B cell (primary cell): ENCODE measurements around the gene SSPN. TPM values are rescaled to one million over a fixed set of nuclear protein-coding genes. Genes with fewer than 3 reads are reported as not detected.

Experiments
- ATAC-seq: fragments of 200-7000 bp; cut with Tn5 transposase; one replicate; pipeline ENCODE4 v1.10.0; 2021; ENCODE audit warnings: low read depth, mild to moderate bottlenecking, moderate number of reproducible peaks, moderate library complexity
- CTCF ChIA-PET: fragments of 350-600 bp; sonication (Branson Sonifier 250); formaldehyde crosslinking; loops from one replicate; lab custom pipeline; 2021; ENCODE audit warnings: antibody characterized with exemption, inconsistent platforms; lab: Charles Lee
- POLR2A ChIA-PET: fragments of 350-600 bp; sonication (Branson Sonifier 250); formaldehyde crosslinking; loops from one replicate; lab custom pipeline; 2021; ENCODE audit warnings: antibody characterized with exemption; lab: Charles Lee
- DNase-seq: peaks from one replicate; pipeline ENCODE4 v3.0.0; 2013
- H2AFZ ChIP-seq: 2 replicates; pipeline ENCODE4 v1.6.1; 2012; ENCODE audit warnings: mild to moderate bottlenecking, low read depth, low read length; ENCODE audit not compliant: insufficient read depth, poor library complexity, severe bottlenecking
- H3K27ac ChIP-seq, 2 donors: 1 replicate in 1 of 2; 2 replicates in 1 of 2; pipeline ENCODE4 v1.5.1; 2012 to 2013; ENCODE audit warnings: low read length in 2 of 2, mild to moderate bottlenecking in 2 of 2, moderate library complexity in 1 of 2
- H3K27me3 ChIP-seq, 4 experiments: fragments of 200-600 bp in 1 of 4; sonication (generic) in 1 of 4; replicated peaks in 1 of 4; 1 replicate in 2 of 4; 2 replicates in 2 of 4; pipeline versions ENCODE4 v1.6.1 to v1.7.0; 2013 to 2016; ENCODE audit warnings: low read length in 3 of 4, mild to moderate bottlenecking in 2 of 4, mixed read lengths in 1 of 4, moderate library complexity in 1 of 4; ENCODE audit not compliant: insufficient read depth in 4 of 4, control insufficient read depth in 3 of 4; ENCODE audit errors: control extremely low read depth in 1 of 4
- H3K36me3 ChIP-seq, 2 experiments: replicated peaks in 1 of 2; 1 replicate in 1 of 2; 2 replicates in 1 of 2; pipeline versions ENCODE4 v1.6.1 to v1.7.1; 2013; ENCODE audit warnings: low read length in 1 of 2; ENCODE audit not compliant: insufficient read depth in 2 of 2, control insufficient read depth in 1 of 2; ENCODE audit errors: control extremely low read depth in 1 of 2, extremely low read depth in 1 of 2
- H3K4me1 ChIP-seq, 2 donors: fragments of 200-600 bp in 1 of 2; sonication (generic) in 1 of 2; 1 replicate in 1 of 2; 2 replicates in 1 of 2; pipeline versions ENCODE4 v1.5.1 to v1.6.1; 2013 to 2017; ENCODE audit warnings: low read length in 2 of 2; ENCODE audit not compliant: control insufficient read depth in 2 of 2, insufficient read depth in 2 of 2
- H3K4me2 ChIP-seq: replicated peaks from 2 replicates; pipeline ENCODE3; 2012; ENCODE audit warnings: mild to moderate bottlenecking, low read depth, low read length; ENCODE audit not compliant: poor library complexity, severe bottlenecking
- H3K4me3 ChIP-seq, 5 experiments: fragments of 200-600 bp in 1 of 5; sonication (generic) in 1 of 5; 1 replicate in 3 of 5; 2 replicates in 2 of 5; pipeline versions ENCODE4 v1.5.1 to v1.7.0; 2011 to 2016; ENCODE audit warnings: low read length in 4 of 5, mild to moderate bottlenecking in 4 of 5, low read depth in 2 of 5, control low read depth in 1 of 5, moderate library complexity in 1 of 5; ENCODE audit not compliant: insufficient read depth in 1 of 5; ENCODE audit errors: control extremely low read depth in 1 of 5, extremely low read depth in 1 of 5
- H3K79me2 ChIP-seq: fragments of 200-600 bp; sonication (generic); one replicate; pipeline ENCODE4 v1.6.0; 2016; ENCODE audit warnings: low read length; ENCODE audit not compliant: control insufficient read depth, insufficient read depth
- H3K9ac ChIP-seq: fragments of 200-600 bp; sonication (generic); 2 replicates; pipeline ENCODE4 v1.6.1; 2017; ENCODE audit warnings: mild to moderate bottlenecking, low read length, moderate library complexity
- H3K9me3 ChIP-seq, 3 donors: one replicate each; pipeline versions ENCODE4 v1.6.1 to v1.7.1; 2013; ENCODE audit warnings: low read length in 2 of 3; ENCODE audit not compliant: control insufficient read depth in 2 of 3, insufficient read depth in 1 of 3; ENCODE audit errors: control extremely low read depth in 1 of 3
- H4K20me1 ChIP-seq: 2 replicates; pipeline ENCODE4 v1.6.0; 2012; ENCODE audit warnings: mild to moderate bottlenecking, low read length; ENCODE audit not compliant: insufficient read depth, control insufficient read depth, poor library complexity, severe bottlenecking
- H3K27ac Mint-ChIP-seq: one replicate; pipeline ENCODE4 v1.8.0; 2021; ENCODE audit warnings: mixed read lengths
- H3K27me3 Mint-ChIP-seq: one replicate; pipeline ENCODE4 v1.8.0; 2021; ENCODE audit warnings: mixed read lengths
- H3K4me1 Mint-ChIP-seq: one replicate; pipeline ENCODE4 v1.8.0; 2021; ENCODE audit warnings: mixed read lengths
- H3K4me3 Mint-ChIP-seq: one replicate; pipeline ENCODE4 v1.8.0; 2021; ENCODE audit warnings: mixed read lengths
- H3K9me3 Mint-ChIP-seq: one replicate; pipeline ENCODE4 v1.8.0; 2022; ENCODE audit warnings: mixed read lengths; ENCODE audit not compliant: insufficient read depth
- EZH2 ChIP-seq: IDR thresholded peaks from 2 replicates; pipeline ENCODE4 v1.6.1; 2012; ENCODE audit warnings: borderline replicate concordance, low read depth, mild to moderate bottlenecking, moderate library complexity, low read length; ENCODE audit not compliant: insufficient read depth, poor library complexity, severe bottlenecking
- WGBS: methylation state at CpG from one replicate; pipeline ENCODE4 v1.1.5; 2013; ENCODE audit warnings: missing lambda C conversion rate; ENCODE audit not compliant: insufficient coverage; 5-methylcytosine and 5-hydroxymethylcytosine counted together
- intact Hi-C: fragments of 100-400 bp; cut with micrococcal nuclease; formaldehyde crosslinking; loops from one replicate; pipeline ENCODE4 v1.10.0; 2022
- polyA plus RNA-seq: library from polyadenylated mRNA; depleted of rRNA; stranded (reverse); fragments of >200 nt; gene quantifications from 2 replicates; pipeline ENCODE4 v1.2.3, GENCODE V29; 2012
- total RNA-seq, 2 donors: library from RNA; stranded (reverse); fragments of 120-200 nt in 1 of 2; gene quantifications; 1 replicate in 1 of 2; 2 replicates in 1 of 2; pipeline versions ENCODE4 v1.2.3 to v1.2.4, GENCODE V29; 2013 to 2022
- TF ChIP-seq, protein P1 (sequence below): fragments of 200-600 bp; IDR thresholded peaks from one replicate; pipeline ENCODE4 v1.8.0; 2022; ENCODE audit warnings: antibody characterized with exemption, mild to moderate bottlenecking

Gene SSPN
- total and polyA plus RNA-seq, 2 donors (not counting 1 experiment from before 2014, with no cell fraction given): 18.3 to 19.6 TPM

DNA sequence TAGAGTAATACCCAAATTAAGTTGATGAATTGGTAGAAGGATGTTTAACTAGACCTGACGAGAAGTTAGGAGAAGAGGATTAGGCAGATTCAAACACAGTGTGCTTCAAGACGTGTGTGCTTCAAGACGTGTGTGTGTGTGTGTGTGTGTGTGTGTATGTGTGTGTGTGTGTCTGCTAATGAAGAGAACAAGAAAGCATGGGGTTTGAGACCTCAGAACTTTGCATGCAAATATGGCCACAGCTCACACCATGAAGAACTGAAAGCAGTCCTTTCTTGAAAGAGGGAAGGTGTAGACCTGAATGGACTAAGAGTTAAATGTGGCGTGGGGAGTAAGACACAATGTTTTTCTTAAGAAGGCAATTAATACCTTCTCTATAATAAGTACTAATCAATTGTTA lies 32.5 kb upstream of the SSPN start:
- no peaks in the 10 kb centered on the region for H3K9me3 Mint-ChIP-seq
- H3K27ac Mint-ChIP-seq: peak overlapping the region; percentile 80
- CTCF ChIA-PET: interaction anchor here (0.7 to 3.8 kb wide), 4 partner anchors 40 to 271 kb away, joined by 3 to 12 read pairs (median 5); no protein-coding TSS in a partner anchor
- peak overlapping the region; percentile 11 for H2AFZ ChIP-seq
- H3K27ac ChIP-seq: peak overlapping the region in 1 of 2 donors; percentile 20
- DNase-seq (peak; percentile 60), ATAC-seq (peak; percentile 75)
- POLR2A ChIA-PET: interaction anchor here (0.6 to 1.7 kb wide), 5 partner anchors 14 to 342 kb away, joined by 3 to 7 read pairs (median 4); partner anchors contain the start of genes BHLHE41 and SSPN
- no peaks in the 10 kb centered on the region for H3K27me3 Mint-ChIP-seq
- H3K4me3 Mint-ChIP-seq: peak overlapping the region; percentile 51
- H3K27me3 ChIP-seq: no peaks in the 10 kb centered on the region
- H3K9me3 ChIP-seq: peaks cover 0 to 4% (median 0%) of the 10 kb centered on the region in 3 donors
- no peaks in the 10 kb centered on the region for H4K20me1 ChIP-seq
- no peaks in the 10 kb centered on the region for H3K79me2 ChIP-seq
- H3K4me3 ChIP-seq: no peak overlapping the region
- peaks cover 44 to 53% of the 10 kb centered on the region in 2 donors for H3K4me1 ChIP-seq
- no peaks in the 10 kb centered on the region for H3K36me3 ChIP-seq
- H3K4me1 Mint-ChIP-seq: peaks cover 56% of the 10 kb centered on the region
- intact Hi-C loops: no loop called here
- WGBS: 65% methylated on average over 3 of the region's 4 CpGs
- no peak for TF ChIP-seq EZH2
- TF ChIP-seq, protein P1, sequence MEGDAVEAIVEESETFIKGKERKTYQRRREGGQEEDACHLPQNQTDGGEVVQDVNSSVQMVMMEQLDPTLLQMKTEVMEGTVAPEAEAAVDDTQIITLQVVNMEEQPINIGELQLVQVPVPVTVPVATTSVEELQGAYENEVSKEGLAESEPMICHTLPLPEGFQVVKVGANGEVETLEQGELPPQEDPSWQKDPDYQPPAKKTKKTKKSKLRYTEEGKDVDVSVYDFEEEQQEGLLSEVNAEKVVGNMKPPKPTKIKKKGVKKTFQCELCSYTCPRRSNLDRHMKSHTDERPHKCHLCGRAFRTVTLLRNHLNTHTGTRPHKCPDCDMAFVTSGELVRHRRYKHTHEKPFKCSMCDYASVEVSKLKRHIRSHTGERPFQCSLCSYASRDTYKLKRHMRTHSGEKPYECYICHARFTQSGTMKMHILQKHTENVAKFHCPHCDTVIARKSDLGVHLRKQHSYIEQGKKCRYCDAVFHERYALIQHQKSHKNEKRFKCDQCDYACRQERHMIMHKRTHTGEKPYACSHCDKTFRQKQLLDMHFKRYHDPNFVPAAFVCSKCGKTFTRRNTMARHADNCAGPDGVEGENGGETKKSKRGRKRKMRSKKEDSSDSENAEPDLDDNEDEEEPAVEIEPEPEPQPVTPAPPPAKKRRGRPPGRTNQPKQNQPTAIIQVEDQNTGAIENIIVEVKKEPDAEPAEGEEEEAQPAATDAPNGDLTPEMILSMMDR: no peak
- no peak overlapping the region for H3K9ac ChIP-seq
- peak overlapping the region; percentile 36 for H3K4me2 ChIP-seq

DNA sequence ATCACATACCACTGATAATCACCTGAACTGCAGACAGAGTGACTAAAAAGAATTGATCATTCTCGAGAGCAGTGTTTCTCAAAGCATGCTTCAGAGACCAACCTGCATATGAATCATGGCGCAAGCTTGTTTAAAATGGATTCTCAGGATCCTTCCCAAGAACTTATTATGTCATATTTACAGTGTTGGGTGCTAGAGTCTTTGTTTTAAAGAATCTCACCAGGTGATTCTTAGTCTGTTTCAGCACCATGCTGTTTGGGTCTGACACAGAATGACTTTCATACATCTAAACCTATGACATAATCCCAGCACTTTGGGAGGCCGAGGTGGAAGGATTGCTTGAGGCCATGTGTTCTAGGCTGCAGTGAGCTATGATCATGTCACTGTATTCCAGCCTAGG lies 31.3 kb upstream of the SSPN start:
- Mint-ChIP-seq H3K27me3 (no peaks in the 10 kb centered on the region), H3K4me1 (peaks cover 44% of the 10 kb centered on the region), H3K9me3 (no peaks in the 10 kb centered on the region), H3K27ac (no peak overlapping the region), H3K4me3 (no peak overlapping the region)
- Histone ChIP-seq H3K27ac (no peak overlapping the region), H3K9ac (no peak overlapping the region), H3K4me3 (no peak overlapping the region), H2AFZ (no peak overlapping the region), H3K36me3 (no peaks in the 10 kb centered on the region), H4K20me1 (no peaks in the 10 kb centered on the region), H3K9me3 (peaks cover 0 to 4% (median 0%) of the 10 kb centered on the region in 3 donors), H3K27me3 (no peaks in the 10 kb centered on the region), H3K79me2 (no peaks in the 10 kb centered on the region), H3K4me1 (peaks cover 32 to 41% of the 10 kb centered on the region in 2 donors), H3K4me2 (no peak overlapping the region)
- 100% methylated on average over 1 of the region's 3 CpGs for WGBS
- DNase-seq: no peak
- no peak for ATAC-seq
- intact Hi-C loops: no loop called here
- ChIA-PET CTCF (interaction anchor here (1.1 to 3.8 kb wide), 2 partner anchors 31 to 41 kb away, joined by 3 to 12 read pairs; partner anchors contain the start of gene SSPN), POLR2A (no interaction called here)
- TF ChIP-seq, protein P1: no peak
